ENCODE results near the gene APLF.
"Not testable (repeated sequence)": the region's sequence is repeated elsewhere in the genome, so short reads cannot be mapped to it uniquely, and the experiment has no call there.

The APLF gene

GRCh38 chr2:68529156-68529555, 61.8 kb downstream of the APLF start:
- DNase-seq (ENCODE audit: low read depth in 2 of 2): not testable (repeated sequence)

- DNase-seq (ENCODE audit: low read depth in 2 of 2): not testable (repeated sequence)
These were observed 62.3 kb downstream of the APLF start for GRCh38 chr2:68529651-68530050.

DNA sequence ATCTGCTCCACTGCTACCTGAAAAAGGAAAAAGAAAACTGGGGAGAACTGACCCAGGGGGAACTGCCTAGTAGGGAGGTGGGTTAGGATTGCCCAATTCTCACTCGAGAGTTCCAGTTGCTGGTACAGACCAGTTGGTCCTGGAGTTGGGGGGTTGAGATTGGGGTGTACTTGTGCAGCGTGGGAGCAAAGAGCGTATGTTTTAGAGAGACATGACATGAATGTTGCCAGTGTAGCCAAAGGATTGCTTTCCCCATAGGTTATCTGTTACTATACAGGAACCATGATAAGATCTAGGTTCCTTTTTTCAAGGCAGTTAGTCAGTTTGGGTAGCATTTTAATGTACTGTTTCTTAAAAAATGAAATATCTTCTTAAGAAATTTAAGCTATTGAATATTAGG, 68.6 kb downstream of the APLF start:
- no peak for DNase-seq (ENCODE audit: low read depth in 2 of 2)

DNA sequence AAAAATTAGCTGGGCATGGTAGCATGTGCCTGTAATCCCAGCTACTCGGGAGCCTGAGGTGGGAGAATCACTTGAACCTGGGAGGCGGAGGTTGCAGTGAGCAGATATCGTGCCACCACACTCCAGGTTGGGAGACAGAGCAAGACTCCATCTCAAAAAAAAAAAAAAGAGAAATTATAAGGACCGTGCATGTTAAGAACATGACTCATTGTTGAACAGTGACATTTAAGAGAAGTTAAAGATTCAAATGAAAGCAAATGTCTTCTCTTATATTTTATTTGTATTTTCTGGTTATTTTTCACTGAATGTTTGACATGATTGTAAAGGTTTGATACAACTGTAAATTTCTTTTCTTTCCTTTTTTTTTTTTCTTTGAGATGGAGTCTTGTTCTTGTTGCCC, 69.6 kb downstream of the APLF start:
- DNase-seq (ENCODE audit: low read depth in 2 of 2): no peak

- DNase-seq (ENCODE audit: low read depth in 2 of 2): no peak
These were observed 70.4 kb downstream of the APLF start for GRCh38 chr2:68537809-68538208.

GRCh38 chr2:68544811-68545210, 77.4 kb downstream of the APLF start:
- no peak for DNase-seq (ENCODE audit: low read depth in 2 of 2)

- no peak for DNase-seq (ENCODE audit: low read depth in 2 of 2)
These were observed 81.0 kb downstream of the APLF start for GRCh38 chr2:68548396-68548795.

GRCh38 chr2:68553098-68553497, 85.7 kb downstream of the APLF start:
- DNase-seq (ENCODE audit: low read depth in 2 of 2): no peak

DNA sequence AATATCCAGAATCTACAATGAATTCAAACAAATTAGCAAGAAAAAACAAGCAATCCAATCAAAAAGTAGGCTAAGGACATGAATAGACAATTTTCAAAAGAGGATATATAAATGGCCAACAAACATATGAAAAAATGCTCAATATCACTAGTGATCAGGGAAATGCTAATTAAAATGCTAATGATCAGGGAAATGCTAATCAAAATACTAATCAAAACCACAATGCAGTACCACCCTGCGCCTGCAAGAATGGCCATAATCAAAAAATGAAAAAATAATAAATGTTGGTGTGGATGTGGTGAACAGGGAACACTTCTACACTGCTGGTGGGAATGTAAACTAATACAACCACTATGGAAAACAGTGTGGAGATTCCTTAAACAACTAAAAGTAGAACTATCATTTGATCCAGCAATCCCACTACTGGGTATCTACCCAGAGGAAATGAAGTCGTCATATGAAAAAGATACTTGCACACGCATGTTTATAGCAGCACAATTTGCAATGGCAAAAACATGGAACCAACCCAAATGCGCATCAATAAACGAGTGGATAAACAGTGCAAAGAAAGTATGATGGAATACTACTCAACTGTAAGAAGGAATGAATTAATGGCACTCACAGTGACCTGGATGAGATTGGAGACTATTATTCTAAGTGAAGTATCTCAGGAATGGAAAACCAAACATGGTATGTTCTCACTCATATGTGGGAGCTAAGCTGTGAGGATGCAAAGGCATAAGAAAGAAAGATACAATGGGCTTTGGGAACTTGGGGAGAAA, 88.2 kb downstream of the APLF start:
- not testable (repeated sequence) for DNase-seq (ENCODE audit: low read depth in 2 of 2)

GRCh38 chr2:68556381-68556780, 89.0 kb downstream of the APLF start:
- DNase-seq (ENCODE audit: low read depth in 2 of 2): no peak

- DNase-seq (ENCODE audit: low read depth in 2 of 2): no peak
These were observed 91.2 kb downstream of the APLF start for GRCh38 chr2:68558576-68558975.

DNA sequence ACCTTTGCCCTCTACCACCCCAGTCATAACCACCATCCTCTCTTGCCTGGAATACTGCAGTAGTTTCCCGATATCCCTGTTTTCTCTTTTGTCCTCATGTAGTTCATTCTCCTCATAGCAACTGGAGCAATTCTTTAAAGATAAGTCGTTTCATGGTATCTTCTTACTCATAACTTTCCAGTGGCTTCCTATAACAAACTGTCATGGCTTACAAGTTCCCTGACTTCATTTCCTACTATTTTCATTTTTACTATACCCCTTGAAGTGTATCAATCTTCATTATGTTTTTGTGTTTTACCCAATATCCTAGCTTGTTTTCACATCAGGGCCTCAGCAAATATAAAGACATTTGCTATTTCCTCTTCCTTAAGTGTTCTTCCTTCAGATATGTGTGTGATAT, 92.3 kb downstream of the APLF start:
- no peak for DNase-seq (ENCODE audit: low read depth in 2 of 2)

GRCh38 chr2:68560545-68560944, 93.2 kb downstream of the APLF start:
- no peak for DNase-seq (ENCODE audit: low read depth in 2 of 2)

DNA sequence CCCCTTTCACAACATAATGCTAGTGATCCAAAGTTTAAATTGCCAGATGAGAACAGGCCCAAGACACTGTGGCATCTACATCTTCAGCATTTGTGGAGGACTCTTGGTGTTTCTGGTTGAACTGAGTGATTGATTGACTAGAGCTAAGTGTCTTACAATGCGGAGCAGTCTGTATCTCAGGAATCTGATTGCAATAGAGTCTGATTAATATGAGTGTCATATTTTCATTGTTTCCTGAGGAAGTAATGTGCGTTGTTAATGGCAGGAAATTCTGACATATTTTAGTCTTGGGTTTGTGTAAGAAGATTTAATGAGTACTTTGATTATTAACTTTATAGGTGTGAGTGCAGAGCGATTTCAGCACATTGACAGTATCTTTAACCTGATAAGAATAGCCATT, 94.0 kb downstream of the APLF start:
- no peak for DNase-seq (ENCODE audit: low read depth in 2 of 2)

DNA sequence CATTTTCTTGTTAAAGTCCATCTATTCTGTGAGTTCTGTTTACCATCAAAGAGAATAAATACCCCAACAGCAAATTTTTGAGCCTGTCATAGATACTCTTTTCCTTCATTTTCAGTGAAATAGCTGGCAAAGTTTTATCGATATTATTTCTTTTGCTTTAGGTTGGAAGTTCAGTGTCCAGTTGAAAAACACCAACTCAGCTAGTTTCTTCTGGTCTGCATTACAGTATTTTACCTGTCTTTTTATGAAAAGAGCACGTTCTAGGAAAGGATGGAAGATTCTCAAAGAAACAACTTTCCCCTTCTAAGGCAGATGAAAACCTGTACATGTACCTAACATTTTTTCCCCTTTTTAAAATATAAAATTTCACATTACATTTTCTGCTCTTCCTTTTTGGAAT, 95.5 kb downstream of the APLF start:
- no peak for DNase-seq (ENCODE audit: low read depth in 2 of 2)

GRCh38 chr2:68564426-68564825, 97.0 kb downstream of the APLF start:
- no peak for DNase-seq (ENCODE audit: low read depth in 2 of 2)

GRCh38 chr2:68565273-68565672, 97.9 kb downstream of the APLF start:
- DNase-seq (ENCODE audit: low read depth in 2 of 2): no peak

GRCh38 chr2:68565858-68566257, 98.5 kb downstream of the APLF start:
- DNase-seq (ENCODE audit: low read depth in 2 of 2): no peak

- no peak for DNase-seq (ENCODE audit: low read depth in 2 of 2)
These were observed 99.0 kb downstream of the APLF start for GRCh38 chr2:68566362-68566761.

GRCh38 chr2:68568116-68568515, 100.7 kb downstream of the APLF start:
- DNase-seq (ENCODE audit: low read depth in 2 of 2): no peak

DNA sequence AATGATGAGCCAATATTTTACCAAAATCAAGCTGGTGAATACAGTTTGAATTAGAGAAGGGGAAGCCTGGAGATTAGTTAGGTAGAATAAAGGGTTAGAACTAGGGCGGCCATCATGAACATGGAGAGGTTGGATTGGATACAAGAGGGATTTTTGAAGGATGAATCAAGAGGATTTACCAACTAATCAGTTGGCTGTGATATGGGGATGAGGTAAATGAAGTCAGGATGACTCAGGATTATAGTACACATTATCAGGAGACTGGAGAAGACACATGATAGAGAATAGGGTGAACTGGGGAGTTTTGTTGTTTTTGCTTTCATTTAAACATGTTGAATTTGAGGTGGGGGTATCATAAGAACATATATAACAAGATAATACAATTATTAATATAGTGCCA, 102.2 kb downstream of the APLF start:
- no peak for DNase-seq (ENCODE audit: low read depth in 2 of 2)

DNA sequence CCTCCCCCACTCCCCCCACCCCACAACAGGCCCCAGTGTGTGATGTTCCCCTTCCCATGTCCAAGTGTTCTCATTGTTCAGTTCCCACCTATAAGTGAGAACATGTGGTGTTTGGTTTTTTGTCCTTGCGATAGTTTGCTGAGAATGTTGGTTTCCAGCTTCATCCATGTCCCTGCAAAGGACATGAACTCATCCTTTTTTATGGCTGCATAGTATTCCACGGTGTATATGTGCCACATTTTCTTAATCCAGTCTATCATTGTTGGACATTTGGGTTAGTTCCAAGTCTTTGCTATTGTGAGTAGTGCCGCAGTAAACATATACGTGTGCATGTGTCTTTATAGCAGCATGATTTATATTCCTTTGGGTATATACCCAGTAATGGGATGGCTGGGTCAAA, 103.0 kb downstream of the APLF start:
- DNase-seq (ENCODE audit: low read depth in 2 of 2): not testable (repeated sequence)

GRCh38 chr2:68574202-68574791, 106.9 kb downstream of the APLF start:
- no peak for DNase-seq (ENCODE audit: low read depth in 2 of 2)

- no peak for DNase-seq (ENCODE audit: low read depth in 2 of 2)
These were observed 109.8 kb downstream of the APLF start for GRCh38 chr2:68577183-68577582.
